Epithelial cell of proximal tubule (primary cell): ENCODE results near the gene LRIG1. TPM values are rescaled to one million over a fixed set of nuclear protein-coding genes. Genes with fewer than 3 reads are reported as not detected.

ENCODE experiments used
- DNase-seq: peaks from one replicate; pipeline ENCODE4 v3.0.0-alpha.2; 2011; ENCODE audit warnings: low read depth
- H3K4me3 ChIP-seq: 2 replicates; pipeline ENCODE4 v1.5.1; 2011; ENCODE audit warnings: low read depth, mild to moderate bottlenecking, low read length
- CTCF ChIP-seq: conservative IDR thresholded peaks from 2 replicates; pipeline ENCODE4 v1.5.1; 2012; ENCODE audit warnings: low read depth, mild to moderate bottlenecking, low read length
- total RNA-seq: library from RNA; depleted of rRNA; stranded (reverse); fragments of >200 nt; gene quantifications from 2 replicates; pipeline ENCODE4 v1.2.3, GENCODE V29; 2015

Gene LRIG1
- total RNA-seq, 1 donor from 2014 or later = 10.0 TPM

GRCh38 chr3:66404903-66405700 lies 95.7 kb downstream of the LRIG1 start:
- no peak for TF ChIP-seq CTCF
- no peak for DNase-seq
- no peak overlapping the region for H3K4me3 ChIP-seq

DNA sequence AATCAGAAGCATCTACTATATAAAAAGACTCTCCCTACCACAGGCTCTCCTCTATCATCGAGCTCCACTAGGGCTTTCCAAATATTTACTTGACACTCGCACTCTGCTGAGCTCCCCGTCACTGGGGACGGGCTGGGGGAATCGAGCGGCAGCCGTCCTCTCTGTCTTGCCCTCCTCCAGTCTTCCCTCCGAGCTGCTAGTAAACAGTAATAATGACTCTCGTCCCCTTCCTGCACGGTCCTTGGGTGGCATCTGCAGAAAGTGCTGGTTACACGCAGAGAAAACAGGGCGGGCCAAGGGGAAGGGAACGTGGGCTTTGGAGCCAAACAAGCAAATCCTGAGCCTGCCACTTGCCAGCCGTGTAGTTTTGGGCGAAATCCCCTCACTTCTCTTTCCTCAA lies 96.6 kb downstream of the LRIG1 start:
- no peak for TF ChIP-seq CTCF
- H3K4me3 ChIP-seq = no peak overlapping the region
- DNase-seq = no peak

- no peak overlapping the region for H3K4me3 ChIP-seq
- DNase-seq = no peak
- no peak for TF ChIP-seq CTCF
These were observed 97.4 kb downstream of the LRIG1 start for GRCh38 chr3:66403323-66403990.

DNA sequence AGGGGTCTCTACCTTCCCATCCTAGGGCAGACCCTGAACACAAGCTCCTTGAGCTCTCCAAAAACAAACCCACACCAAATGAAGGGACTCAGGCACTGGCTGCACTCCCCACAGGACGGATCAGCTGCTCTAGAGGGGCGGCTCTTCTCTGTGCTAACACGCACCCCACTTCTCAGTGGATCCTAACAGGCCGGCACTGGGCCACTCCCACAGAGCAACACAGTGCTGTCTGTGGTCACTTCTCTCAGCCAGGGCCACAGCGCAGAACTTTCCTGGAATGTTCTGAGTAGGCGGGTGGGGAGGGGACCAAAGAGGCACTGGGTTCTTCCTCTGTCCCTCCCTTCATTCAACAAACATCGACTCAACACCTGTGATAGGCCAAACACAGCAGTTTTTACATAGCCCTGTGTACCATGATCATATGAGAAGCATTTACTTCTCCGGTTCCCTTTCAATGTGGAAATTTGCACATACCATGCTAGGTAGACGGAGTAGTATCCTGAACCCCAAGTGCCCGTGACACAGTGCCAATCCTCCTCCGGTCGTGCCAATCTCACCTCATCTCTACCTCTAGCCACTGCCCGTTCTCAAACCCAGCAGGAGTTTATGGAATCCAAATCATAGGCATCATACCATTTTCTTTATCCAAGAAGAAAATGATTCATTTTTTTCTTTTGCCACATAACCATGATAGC lies 98.1 kb downstream of the LRIG1 start:
- TF ChIP-seq CTCF = no peak
- DNase-seq = no peak

DNA sequence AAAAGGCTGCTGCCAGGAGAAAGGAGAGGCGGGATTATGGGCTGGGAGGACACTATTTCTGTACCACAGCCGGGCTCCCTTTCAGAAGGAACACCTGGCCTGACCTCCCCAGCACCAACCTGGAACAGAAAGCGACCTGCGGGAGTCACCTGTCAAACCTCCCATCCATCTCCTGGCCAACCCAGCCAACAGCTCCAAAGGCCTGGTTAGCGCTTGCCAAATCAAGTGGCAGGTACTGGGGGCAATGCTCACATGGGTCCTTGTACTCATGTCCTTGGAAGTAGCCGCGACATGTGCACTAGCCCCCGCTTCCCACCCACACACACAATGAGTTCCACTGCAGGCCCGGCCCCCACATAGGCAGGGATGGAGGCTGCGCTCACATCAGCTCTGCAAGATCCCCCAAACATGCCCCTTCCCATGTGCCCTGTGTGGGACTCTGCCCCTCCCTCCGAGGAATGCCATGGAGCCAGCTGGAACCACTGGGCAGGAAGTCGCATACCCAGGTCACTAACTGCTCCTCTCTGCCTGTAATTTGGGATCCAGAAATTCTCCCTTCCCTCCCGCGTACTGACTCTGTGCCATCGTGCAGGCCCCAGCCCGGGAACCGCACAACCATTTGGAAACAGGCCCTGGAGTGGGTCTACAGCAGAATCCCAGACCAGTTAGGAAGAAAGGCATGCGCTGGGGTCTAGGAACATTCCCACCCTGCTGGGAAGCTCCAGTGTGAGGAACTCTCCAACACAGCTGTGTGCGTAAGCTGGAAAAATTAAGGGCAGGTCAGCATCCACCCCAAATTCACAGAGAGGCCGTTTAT lies 98.9 kb downstream of the LRIG1 start:
- no peak overlapping the region for H3K4me3 ChIP-seq
- no peak for TF ChIP-seq CTCF

More for the DNA sequence above, 98.1 kb downstream of the LRIG1 start:
- H3K4me3 ChIP-seq = no peak overlapping the region

DNA sequence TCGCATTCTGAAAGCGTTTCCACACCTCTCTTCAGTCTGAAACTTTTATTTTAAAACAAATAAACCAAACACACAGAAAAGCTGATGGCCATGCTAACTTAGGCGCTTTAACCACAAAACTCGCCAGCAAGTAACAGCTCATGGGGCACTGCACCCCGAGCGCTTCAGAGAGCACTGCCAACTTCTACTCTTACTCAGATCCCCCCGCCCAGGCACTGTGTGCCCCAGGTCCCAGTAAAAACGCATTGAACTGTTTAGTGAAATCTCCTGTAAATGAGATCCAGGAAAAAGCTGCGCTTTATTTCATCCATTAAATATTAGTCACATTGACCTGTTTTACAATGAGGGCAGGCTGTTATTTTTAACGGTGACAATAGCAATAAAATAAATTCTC lies 99.7 kb downstream of the LRIG1 start:
- no peak for TF ChIP-seq CTCF
- H3K4me3 ChIP-seq = no peak overlapping the region
- no peak for DNase-seq

More for the DNA sequence above, 98.9 kb downstream of the LRIG1 start:
- no peak for DNase-seq
